Colonic mucosa (tissue), 4 donors: ENCODE data around the gene ZFAND6. TPM values are rescaled to one million over a fixed set of nuclear protein-coding genes. Genes with fewer than 3 reads are reported as not detected.
"Not testable (repeated sequence)": the region's sequence is repeated elsewhere in the genome, so short reads cannot be mapped to it uniquely, and the experiment has no call there.

Experiments used
- DNase-seq: peaks from one replicate; pipeline ENCODE4 v3.0.0-alpha.2; 2020
- H3K27ac ChIP-seq: fragments of 200-600 bp; one replicate; pipeline ENCODE4 v1.8.0; 2021
- H3K27me3 ChIP-seq: fragments of 200-600 bp; one replicate; pipeline ENCODE4 v1.8.0; 2021
- H3K36me3 ChIP-seq: fragments of 200-600 bp; one replicate; pipeline ENCODE4 v1.8.0; 2021
- H3K4me1 ChIP-seq: fragments of 200-600 bp; one replicate; pipeline ENCODE4 v1.8.0; 2021; ENCODE audit warnings: mild to moderate bottlenecking
- H3K4me3 ChIP-seq: fragments of 200-600 bp; one replicate; pipeline ENCODE4 v1.8.0; 2021
- H3K9ac ChIP-seq, 2 donors: one replicate each; pipeline ENCODE4 v1.7.0; 2013; ENCODE audit warnings: control low read depth in 2 of 2, low read depth in 2 of 2, low read length in 2 of 2
- H3K9me3 ChIP-seq: fragments of 200-600 bp; one replicate; pipeline ENCODE4 v1.8.0; 2021
- intact Hi-C: fragments of 100-400 bp; cut with DNase I; formaldehyde crosslinking; loops from one replicate; pipeline ENCODE4 v1.14.1; 2022
- total RNA-seq, 2 donors: library from RNA; stranded (reverse); fragmentation: NEBNext Ultra II Directional in 1 of 2; extraction: Animal tissue kit (Norgen Biotek cat#: 25700) in 1 of 2; gene quantifications; one replicate each; pipeline ENCODE4 v1.2.1, GENCODE V29; 2021
- TF ChIP-seq, protein P1 (sequence below): fragments of 200-600 bp; IDR thresholded peaks from one replicate; pipeline ENCODE4 v1.8.0; 2022; ENCODE audit warnings: antibody characterized with exemption, mild to moderate bottlenecking
- donor health status: healthy.
- donor health status: DM: no; HTN: no; CAD: no.
- donor health status: DM: no; HTN: no; CAD: no.

Gene ZFAND6
- total RNA-seq, 2 donors from 2014 or later, result 56.0 to 82.4 TPM

DNA sequence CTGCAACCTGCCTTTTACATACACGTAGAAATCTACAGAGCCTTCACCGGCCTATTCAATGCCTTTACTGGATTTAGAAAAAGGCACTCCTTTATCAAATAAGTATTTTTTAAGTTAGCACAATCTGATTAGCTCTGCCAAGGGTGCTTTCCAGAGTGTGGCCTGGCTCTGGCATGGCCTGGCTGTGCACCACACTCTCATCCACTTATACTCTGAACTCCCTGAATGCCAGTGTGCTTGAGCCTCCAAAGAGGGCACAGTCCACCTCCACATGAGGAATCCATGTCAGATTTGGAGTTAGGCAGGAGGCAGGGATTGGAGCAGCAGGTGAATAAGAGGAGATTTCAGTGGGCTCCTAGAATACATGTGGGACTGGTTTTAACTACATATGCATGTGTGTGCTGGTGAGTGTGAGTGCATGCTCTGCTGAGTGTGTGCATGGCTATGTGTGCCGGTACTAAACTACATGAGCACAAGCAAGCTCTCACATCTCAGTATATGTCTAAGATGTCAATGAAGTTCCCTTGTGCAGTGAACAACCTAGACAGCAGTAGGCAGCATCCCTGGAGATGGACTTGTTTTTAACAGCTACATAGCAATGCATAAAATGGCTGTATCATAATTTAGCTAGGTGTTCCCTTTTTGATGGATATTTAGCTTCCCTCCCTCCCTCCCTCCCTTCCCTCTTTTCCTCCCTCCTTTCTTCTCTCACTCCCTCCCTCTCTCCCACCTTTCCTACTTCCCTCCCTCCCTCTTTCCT, 17.8 kb upstream of the ZFAND6 start:
- Histone ChIP-seq H3K9me3 (no peaks in the 10 kb centered on the region), H3K9ac (no peak overlapping the region), H3K4me1 (no peaks in the 10 kb centered on the region), H3K27ac (no peak overlapping the region), H3K27me3 (no peaks in the 10 kb centered on the region), H3K36me3 (no peaks in the 10 kb centered on the region), H3K4me3 (no peak overlapping the region)
- intact Hi-C loops, result no loop called here
- no peak for DNase-seq
- TF ChIP-seq, protein P1, sequence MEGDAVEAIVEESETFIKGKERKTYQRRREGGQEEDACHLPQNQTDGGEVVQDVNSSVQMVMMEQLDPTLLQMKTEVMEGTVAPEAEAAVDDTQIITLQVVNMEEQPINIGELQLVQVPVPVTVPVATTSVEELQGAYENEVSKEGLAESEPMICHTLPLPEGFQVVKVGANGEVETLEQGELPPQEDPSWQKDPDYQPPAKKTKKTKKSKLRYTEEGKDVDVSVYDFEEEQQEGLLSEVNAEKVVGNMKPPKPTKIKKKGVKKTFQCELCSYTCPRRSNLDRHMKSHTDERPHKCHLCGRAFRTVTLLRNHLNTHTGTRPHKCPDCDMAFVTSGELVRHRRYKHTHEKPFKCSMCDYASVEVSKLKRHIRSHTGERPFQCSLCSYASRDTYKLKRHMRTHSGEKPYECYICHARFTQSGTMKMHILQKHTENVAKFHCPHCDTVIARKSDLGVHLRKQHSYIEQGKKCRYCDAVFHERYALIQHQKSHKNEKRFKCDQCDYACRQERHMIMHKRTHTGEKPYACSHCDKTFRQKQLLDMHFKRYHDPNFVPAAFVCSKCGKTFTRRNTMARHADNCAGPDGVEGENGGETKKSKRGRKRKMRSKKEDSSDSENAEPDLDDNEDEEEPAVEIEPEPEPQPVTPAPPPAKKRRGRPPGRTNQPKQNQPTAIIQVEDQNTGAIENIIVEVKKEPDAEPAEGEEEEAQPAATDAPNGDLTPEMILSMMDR, result no peak

DNA sequence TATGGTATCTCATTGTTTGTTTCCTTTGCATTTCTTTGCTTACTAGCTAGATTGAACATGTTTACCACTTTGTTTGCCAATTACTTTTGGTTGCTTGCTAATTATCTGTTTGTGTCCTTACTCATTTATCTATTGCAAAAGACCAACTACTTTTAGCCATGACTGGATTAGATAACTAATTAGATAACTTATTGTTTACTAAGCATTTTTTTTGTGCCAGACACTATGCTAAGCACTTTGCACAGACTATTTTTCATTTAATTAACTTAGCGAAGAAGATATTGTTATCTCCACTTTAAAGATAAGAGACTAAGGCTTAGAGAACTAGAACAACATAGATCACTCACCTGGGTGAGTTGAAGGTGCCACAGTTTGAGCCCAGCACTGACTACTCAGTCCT, 16.9 kb upstream of the ZFAND6 start:
- H3K27ac ChIP-seq, result no peak overlapping the region
- no peak overlapping the region for H3K9ac ChIP-seq
- H3K4me3 ChIP-seq, result no peak overlapping the region
- H3K9me3 ChIP-seq, result no peaks in the 10 kb centered on the region
- TF ChIP-seq, protein P1, result no peak
- no peaks in the 10 kb centered on the region for H3K27me3 ChIP-seq
- DNase-seq, result no peak
- intact Hi-C loops, result no loop called here
- no peaks in the 10 kb centered on the region for H3K36me3 ChIP-seq
- H3K4me1 ChIP-seq, result no peaks in the 10 kb centered on the region

DNA sequence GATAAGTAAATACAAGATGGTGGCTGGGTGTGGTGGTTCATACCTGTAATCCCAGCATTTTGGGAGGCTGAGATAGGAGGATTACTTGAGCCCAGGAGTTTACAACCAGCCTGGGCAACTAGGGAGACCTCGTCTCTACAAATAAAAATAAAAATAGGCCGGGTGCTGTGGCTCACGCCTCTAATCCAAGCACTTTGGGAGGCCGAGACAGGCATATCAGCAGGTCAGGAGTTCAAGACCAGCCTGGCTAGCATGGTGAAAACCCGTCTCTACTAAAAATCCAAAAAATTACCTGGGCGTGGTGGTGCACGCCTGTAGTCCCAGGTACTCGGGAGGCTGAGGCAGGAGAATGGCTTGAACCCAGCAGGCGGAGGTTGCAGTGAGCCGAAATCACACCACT, 14.3 kb upstream of the ZFAND6 start:
- H3K27me3 ChIP-seq, H3K9me3 ChIP-seq, H3K36me3 ChIP-seq, H3K27ac ChIP-seq, H3K4me3 ChIP-seq, H3K4me1 ChIP-seq, DNase-seq, H3K9ac ChIP-seq, intact Hi-C loops: not testable (repeated sequence)

DNA sequence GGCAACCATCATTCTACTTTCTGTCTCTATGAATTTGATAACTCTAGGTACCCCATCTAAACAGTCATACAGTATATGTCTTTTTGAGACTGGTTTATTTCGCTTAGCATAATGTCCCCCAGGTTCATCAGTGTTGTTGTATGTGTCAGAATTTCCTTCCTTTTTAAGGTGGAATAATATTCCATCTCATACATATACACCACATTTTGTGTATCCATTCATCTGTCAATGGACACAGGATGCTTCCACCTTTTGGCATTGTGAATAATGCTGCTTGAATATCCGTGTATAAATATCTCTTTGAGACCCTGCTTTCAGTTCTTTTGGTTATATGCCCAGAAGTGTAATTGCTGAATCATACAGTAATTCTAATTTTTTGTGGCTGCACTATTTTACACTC, 10.4 kb upstream of the ZFAND6 start:
- no peaks in the 10 kb centered on the region for H3K4me1 ChIP-seq
- no peak overlapping the region for H3K4me3 ChIP-seq
- no peaks in the 10 kb centered on the region for H3K36me3 ChIP-seq
- no peaks in the 10 kb centered on the region for H3K27me3 ChIP-seq
- intact Hi-C loops, result no loop called here
- no peak overlapping the region for H3K9ac ChIP-seq
- no peak for DNase-seq
- no peak overlapping the region for H3K27ac ChIP-seq
- no peaks in the 10 kb centered on the region for H3K9me3 ChIP-seq
- TF ChIP-seq, protein P1, result no peak

DNA sequence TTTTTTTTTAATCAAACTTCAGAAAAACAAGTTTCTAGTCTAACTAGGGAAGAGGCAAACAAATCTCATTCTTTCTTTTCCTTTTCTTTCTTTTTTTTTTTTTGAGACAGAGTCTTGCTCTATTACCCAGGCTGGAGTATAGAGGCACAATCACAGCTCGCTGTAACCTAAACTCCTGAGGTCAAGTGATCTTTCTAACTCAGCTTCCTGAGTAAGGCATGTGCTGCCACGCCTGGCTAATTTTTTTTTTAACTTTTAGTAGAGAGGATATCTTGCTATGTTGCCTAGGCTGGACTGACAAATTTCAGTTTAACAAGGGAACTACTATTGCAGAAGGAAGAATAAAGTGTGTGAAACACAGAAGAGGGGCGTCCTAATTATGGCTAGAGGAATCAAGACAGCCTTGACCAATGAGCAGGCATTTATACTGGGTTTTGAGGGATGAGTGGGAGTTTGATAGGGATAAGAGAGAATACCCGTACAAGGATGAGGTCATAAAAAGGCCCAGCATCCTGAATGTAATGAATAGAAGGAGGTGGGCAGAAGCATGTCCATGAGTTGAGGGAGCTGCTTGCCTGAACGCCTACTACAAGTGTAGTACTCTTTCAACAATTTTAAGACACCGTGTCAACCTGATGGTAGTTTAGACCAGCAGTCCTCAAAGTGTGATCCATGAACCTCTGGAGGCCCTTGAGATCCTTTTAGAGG, 6.7 kb upstream of the ZFAND6 start:
- DNase-seq, result no peak
- Histone ChIP-seq H3K36me3 (no peaks in the 10 kb centered on the region), H3K27ac (no peak overlapping the region), H3K27me3 (no peaks in the 10 kb centered on the region), H3K9ac (no peak overlapping the region), H3K9me3 (no peaks in the 10 kb centered on the region), H3K4me1 (no peaks in the 10 kb centered on the region), H3K4me3 (no peak overlapping the region)
- TF ChIP-seq, protein P1, result no peak
- intact Hi-C loops, result loop anchor here (10.0 kb wide), 1 partner anchor 158 kb away; the partner anchor contains the start of gene MTHFS

DNA sequence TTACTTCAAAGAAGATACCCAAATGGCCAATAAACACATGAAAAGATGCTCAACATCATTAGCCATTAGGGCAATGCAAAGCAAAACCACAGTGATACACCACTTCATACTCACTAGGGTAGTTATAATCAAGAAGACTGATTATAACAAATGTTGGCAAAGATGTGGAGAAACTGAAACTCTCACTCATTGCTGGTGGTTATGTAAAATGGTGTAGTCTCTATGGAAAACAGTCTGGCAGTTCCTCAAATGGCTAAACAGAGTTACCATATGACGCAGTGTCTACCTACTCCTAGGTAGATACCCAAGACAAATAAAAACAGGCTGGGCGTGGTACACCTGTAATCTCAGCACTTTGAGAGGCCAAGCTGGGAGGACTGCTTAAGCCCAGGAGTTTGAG, 3.5 kb upstream of the ZFAND6 start:
- Histone ChIP-seq H3K9me3 (no peaks in the 10 kb centered on the region), H3K9ac (no peak overlapping the region), H3K27me3 (no peaks in the 10 kb centered on the region), H3K27ac (no peak overlapping the region), H3K4me1 (no peaks in the 10 kb centered on the region), H3K36me3 (no peaks in the 10 kb centered on the region), H3K4me3 (no peak overlapping the region)
- intact Hi-C loops, result loop anchor here (5.0 to 10.0 kb wide), 2 partner anchors 116 to 161 kb away; partner anchors contain the start of gene MTHFS
- TF ChIP-seq, protein P1, result no peak
- no peak for DNase-seq
